Spleen (tissue), 11 donors: ENCODE data around the gene RAD52. TPM values are rescaled to one million over a fixed set of nuclear protein-coding genes. Genes with fewer than 3 reads are reported as not detected.

ENCODE experiments used
- DNase-seq: peaks from one replicate; pipeline ENCODE4 v3.0.0-alpha.2; 2020
- H3K27ac ChIP-seq, 8 donors: fragments of 200-600 bp; sonication (generic) in 7 of 8; 1 replicate in 4 of 8; 2 replicates in 4 of 8; pipeline versions ENCODE4 v1.5.0 to v1.8.0; 2016 to 2021; ENCODE audit warnings: inconsistent platforms in 4 of 8, mild to moderate bottlenecking in 4 of 8, moderate library complexity in 1 of 8
- H3K27me3 ChIP-seq, 7 donors: fragments of 200-600 bp; sonication (generic) in 6 of 7; replicated peaks in 1 of 7; 1 replicate in 4 of 7; 2 replicates in 3 of 7; pipeline versions ENCODE4 v1.5.0 to v1.8.0; 2016 to 2021; ENCODE audit warnings: inconsistent platforms in 3 of 7, mild to moderate bottlenecking in 1 of 7
- H3K36me3 ChIP-seq, 6 donors: fragments of 200-600 bp; sonication (generic) in 5 of 6; 1 replicate in 4 of 6; 2 replicates in 2 of 6; pipeline versions ENCODE4 v1.5.0 to v1.8.0; 2016 to 2021; ENCODE audit warnings: inconsistent platforms in 2 of 6
- H3K4me1 ChIP-seq, 6 donors: fragments of 200-600 bp; sonication (generic) in 5 of 6; 1 replicate in 3 of 6; 2 replicates in 3 of 6; pipeline versions ENCODE4 v1.5.0 to v1.8.0; 2016 to 2021; ENCODE audit warnings: inconsistent platforms in 3 of 6
- H3K4me3 ChIP-seq, 8 donors: fragments of 200-600 bp; sonication (generic) in 7 of 8; 1 replicate in 4 of 8; 2 replicates in 4 of 8; pipeline versions ENCODE4 v1.5.0 to v1.8.0; 2016 to 2021; ENCODE audit warnings: inconsistent platforms in 4 of 8, mild to moderate bottlenecking in 4 of 8, moderate library complexity in 2 of 8
- H3K9me3 ChIP-seq, 8 donors: fragments of 200-600 bp; sonication (generic) in 7 of 8; 1 replicate in 4 of 8; 2 replicates in 4 of 8; pipeline versions ENCODE4 v1.5.0 to v1.8.0; 2016 to 2021; ENCODE audit warnings: inconsistent platforms in 4 of 8
- CTCF ChIP-seq, 11 experiments: fragments of 200-600 bp in 7 of 11; fragments of 450-650 bp in 4 of 11; sonication (generic) in 4 of 11; IDR thresholded peaks in 8 of 11; conservative IDR thresholded peaks in 3 of 11; 1 replicate in 7 of 11; 2 replicates in 4 of 11; pipeline versions ENCODE4 v1.4.0 to v1.8.0; 2016 to 2021; ENCODE audit warnings: antibody characterized with exemption in 11 of 11, inconsistent platforms in 4 of 11, mild to moderate bottlenecking in 1 of 11
- POLR2A ChIP-seq, 3 donors: fragments of 450-650 bp; IDR thresholded peaks; one replicate each; pipeline ENCODE4 v1.5.1; 2017; ENCODE audit warnings: antibody characterized with exemption in 3 of 3, mild to moderate bottlenecking in 1 of 3
- POLR2AphosphoS5 ChIP-seq, 3 donors: sonication (generic); formaldehyde crosslinking; IDR thresholded peaks; one replicate each; pipeline ENCODE4 v1.5.1; 2017; ENCODE audit warnings: antibody characterized with exemption in 3 of 3
- WGBS, 5 donors: extraction: QIAGEN DNeasy Blood & Tissue Kit in 3 of 5; methylation state at CpG; one replicate each; pipeline versions ENCODE4 v1.1.5 to v1.1.7; 2013 to 2018; 5-methylcytosine and 5-hydroxymethylcytosine counted together
- intact Hi-C: fragments of 100-400 bp; cut with DNase I; formaldehyde crosslinking; loops from one replicate; pipeline ENCODE4 v1.15.0; 2023; ENCODE audit warnings: low total_unique reads
- polyA plus RNA-seq, 3 donors: library from polyadenylated mRNA; stranded (reverse); fragments of 200-250 nt; gene quantifications; one replicate each; pipeline ENCODE4 v1.2.1, GENCODE V29; 2013
- total RNA-seq, 7 donors: library from RNA; depleted of rRNA in 3 of 7; stranded (reverse); fragments of >200 nt in 3 of 7; fragmentation: NEBNext Ultra II Directional in 4 of 7; extraction: Animal tissue kit (Norgen Biotek cat#: 25700) in 4 of 7; gene quantifications; one replicate each; pipeline versions ENCODE4 v1.1.0 to v1.2.1, GENCODE V29; 2016 to 2021
- donor health status: healthy with polysubstance abuse.
- donor health status: DM: no; HTN: no; CAD: no; lungs with moderate emphysema.
- donor health status: DM: no; HTN: no; CAD: no.
- donor health status: Bipolar disorder and iron deficiency.
- donor health status: healthy.
- donor health status: DM: no; HTN: no; CAD: no.
- donor health status: DM: yes; HTN: yes; CAD: no.

Gene RAD52
- total and polyA plus RNA-seq, 10 donors: 4.6 to 19.5 (median 13.2) TPM

GRCh38 chr12:920676-921075 is 28.8 kb downstream of the RAD52 start:
- Histone ChIP-seq H3K36me3 (peaks cover 0 to 100% (median 56%) of the 10 kb centered on the region in 6 donors), H3K9me3 (no peaks in the 10 kb centered on the region), H3K27ac (no peak overlapping the region), H3K4me3 (no peak overlapping the region), H3K27me3 (no peaks in the 10 kb centered on the region), H3K4me1 (peaks cover 0 to 6% (median 0%) of the 10 kb centered on the region in 6 donors)
- 94 to 100% (median 100%) methylated on average over 1 of the region's 1 CpG for WGBS, 5 donors
- intact Hi-C loops: no loop called here
- TF ChIP-seq POLR2A (IDR thresholded peaks at IDR 0.05): no peak
- TF ChIP-seq CTCF (IDR thresholded peaks at IDR 0.05 in 8 of 11, conservative IDR thresholded peaks at IDR 0.05 in 3 of 11): no peak
- no peak for TF ChIP-seq POLR2AphosphoS5 (IDR thresholded peaks at IDR 0.05)
- no peak for DNase-seq

- Histone ChIP-seq H3K27ac (peak overlapping the region in 1 of 8 donors; percentile 50), H3K36me3 (peaks cover 0 to 100% (median 58%) of the 10 kb centered on the region in 6 donors), H3K9me3 (no peaks in the 10 kb centered on the region), H3K27me3 (no peaks in the 10 kb centered on the region), H3K4me3 (no peak overlapping the region), H3K4me1 (peaks cover 6 to 40% (median 21%) of the 10 kb centered on the region in 6 donors)
- DNase-seq: no peak
- TF ChIP-seq POLR2AphosphoS5 (IDR thresholded peaks at IDR 0.05) (peak in 1 of 3 donors; percentile 15), CTCF (IDR thresholded peaks at IDR 0.05 in 8 of 11, conservative IDR thresholded peaks at IDR 0.05 in 3 of 11) (no peak)
- intact Hi-C loops: no loop called here
- 93 to 97% (median 95%) methylated on average over 23 of the region's 23 CpGs for WGBS, 5 donors
Measured at GRCh38 chr12:916712-917445, 32.6 kb downstream of the RAD52 start.

- intact Hi-C loops: no loop called here
- no peaks in the 10 kb centered on the region for H3K27me3 ChIP-seq
- peak overlapping the region in 1 of 8 donors; percentile 50 for H3K27ac ChIP-seq
- H3K9me3 ChIP-seq: no peaks in the 10 kb centered on the region
- DNase-seq: peak; percentile 85
- peak overlapping the region in 1 of 8 donors; percentile 3 for H3K4me3 ChIP-seq
- 75 to 88% (median 78%) methylated on average over 26 to 27 of the region's 27 CpGs for WGBS, 5 donors
- peaks cover 6 to 46% (median 26%) of the 10 kb centered on the region in 6 donors for H3K4me1 ChIP-seq
- TF ChIP-seq CTCF (IDR thresholded peaks at IDR 0.05 in 8 of 11, conservative IDR thresholded peaks at IDR 0.05 in 3 of 11) (no peak), POLR2AphosphoS5 (IDR thresholded peaks at IDR 0.05) (peak; percentile 24 to 75 (median 62)), POLR2A (IDR thresholded peaks at IDR 0.05) (no peak)
- peaks cover 0 to 100% (median 58%) of the 10 kb centered on the region in 6 donors for H3K36me3 ChIP-seq
Measured at GRCh38 chr12:916240-916639, 33.3 kb downstream of the RAD52 start.

GRCh38 chr12:915090-915489 is 34.4 kb downstream of the RAD52 start:
- Histone ChIP-seq H3K27me3 (no peaks in the 10 kb centered on the region), H3K4me3 (no peak overlapping the region), H3K36me3 (peaks cover 0 to 100% (median 62%) of the 10 kb centered on the region in 6 donors), H3K27ac (peak overlapping the region in 3 of 8 donors; percentile 19 to 61 (median 35)), H3K4me1 (peaks cover 6 to 56% (median 32%) of the 10 kb centered on the region in 6 donors), H3K9me3 (no peaks in the 10 kb centered on the region)
- intact Hi-C loops: no loop called here
- DNase-seq: no peak
- WGBS, 5 donors: 25 to 37% (median 32%) methylated on average over 5 of the region's 5 CpGs
- no peak for TF ChIP-seq CTCF (IDR thresholded peaks at IDR 0.05 in 8 of 11, conservative IDR thresholded peaks at IDR 0.05 in 3 of 11)
- TF ChIP-seq POLR2A (IDR thresholded peaks at IDR 0.05): no peak
- TF ChIP-seq POLR2AphosphoS5 (IDR thresholded peaks at IDR 0.05): no peak
